Stimulated activated CD8-positive, alpha-beta memory T cell treated with anti-CD3 and anti-CD28 coated beads, Interleukin-12 subunit alpha, Interleukin-12 subunit beta, amount 100 ng/mL, for 1 hour (primary cell): ENCODE measurements around the gene PLOD3.
"Not testable (repeated sequence)": the region's sequence is repeated elsewhere in the genome, so short reads cannot be mapped to it uniquely, and the experiment has no call there.

Source experiments
- DNase-seq: peaks from one replicate; pipeline ENCODE4 v3.0.0-alpha.2; 2020; ENCODE audit warnings: low read depth

The PLOD3 gene

GRCh38 chr7:101212014-101212413 lies 5.4 kb downstream of the PLOD3 start:
- DNase-seq, result no peak

- DNase-seq, result no peak
Observed at GRCh38 chr7:101211501-101211900, 5.9 kb downstream of the PLOD3 start.

GRCh38 chr7:101210143-101210542 lies 7.2 kb downstream of the PLOD3 start:
- no peak for DNase-seq

DNA sequence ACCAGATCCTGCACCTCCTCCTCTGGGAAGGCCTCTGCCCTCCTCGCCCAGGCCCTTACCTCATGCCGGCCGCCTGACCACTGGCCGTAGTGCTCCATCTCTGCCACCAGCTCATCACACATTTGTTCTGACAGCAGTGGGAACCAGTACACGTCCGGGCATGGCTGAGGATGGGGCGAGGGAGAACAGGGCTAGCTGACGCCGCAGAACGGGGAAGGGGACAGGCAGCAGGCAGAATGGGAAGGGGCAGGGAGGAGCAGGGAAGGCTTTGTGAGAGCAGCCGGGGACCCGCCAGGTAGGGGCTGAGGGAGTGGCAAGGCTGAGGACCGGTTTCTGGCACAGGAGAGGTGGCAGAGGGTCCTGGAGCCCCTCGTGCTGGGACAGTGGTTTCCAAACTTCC lies 8.6 kb downstream of the PLOD3 start:
- DNase-seq, result no peak

GRCh38 chr7:101207459-101207858 lies 9.9 kb downstream of the PLOD3 start:
- no peak for DNase-seq

DNA sequence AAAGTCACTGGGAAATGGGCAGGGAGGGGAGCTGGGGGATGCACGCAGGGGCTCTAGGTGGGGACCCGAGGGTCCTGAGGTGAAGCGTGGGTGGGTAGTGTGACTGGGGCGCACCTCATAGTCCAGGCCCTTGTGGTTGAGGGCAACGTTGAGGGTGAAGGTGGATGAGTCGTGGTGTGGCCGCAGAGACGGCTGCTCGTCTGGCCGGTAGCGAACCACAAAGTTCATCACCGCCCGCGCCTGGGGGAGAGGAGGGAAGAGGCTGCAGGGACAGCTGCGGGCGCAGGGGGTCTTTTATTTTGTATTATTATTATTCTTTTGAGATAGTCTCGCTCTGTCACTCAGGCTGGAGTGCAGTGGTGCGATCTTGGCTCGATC lies 10.7 kb downstream of the PLOD3 start:
- DNase-seq, result no peak

- no peak for DNase-seq
Observed at GRCh38 chr7:101205901-101206664, 11.3 kb downstream of the PLOD3 start.

DNA sequence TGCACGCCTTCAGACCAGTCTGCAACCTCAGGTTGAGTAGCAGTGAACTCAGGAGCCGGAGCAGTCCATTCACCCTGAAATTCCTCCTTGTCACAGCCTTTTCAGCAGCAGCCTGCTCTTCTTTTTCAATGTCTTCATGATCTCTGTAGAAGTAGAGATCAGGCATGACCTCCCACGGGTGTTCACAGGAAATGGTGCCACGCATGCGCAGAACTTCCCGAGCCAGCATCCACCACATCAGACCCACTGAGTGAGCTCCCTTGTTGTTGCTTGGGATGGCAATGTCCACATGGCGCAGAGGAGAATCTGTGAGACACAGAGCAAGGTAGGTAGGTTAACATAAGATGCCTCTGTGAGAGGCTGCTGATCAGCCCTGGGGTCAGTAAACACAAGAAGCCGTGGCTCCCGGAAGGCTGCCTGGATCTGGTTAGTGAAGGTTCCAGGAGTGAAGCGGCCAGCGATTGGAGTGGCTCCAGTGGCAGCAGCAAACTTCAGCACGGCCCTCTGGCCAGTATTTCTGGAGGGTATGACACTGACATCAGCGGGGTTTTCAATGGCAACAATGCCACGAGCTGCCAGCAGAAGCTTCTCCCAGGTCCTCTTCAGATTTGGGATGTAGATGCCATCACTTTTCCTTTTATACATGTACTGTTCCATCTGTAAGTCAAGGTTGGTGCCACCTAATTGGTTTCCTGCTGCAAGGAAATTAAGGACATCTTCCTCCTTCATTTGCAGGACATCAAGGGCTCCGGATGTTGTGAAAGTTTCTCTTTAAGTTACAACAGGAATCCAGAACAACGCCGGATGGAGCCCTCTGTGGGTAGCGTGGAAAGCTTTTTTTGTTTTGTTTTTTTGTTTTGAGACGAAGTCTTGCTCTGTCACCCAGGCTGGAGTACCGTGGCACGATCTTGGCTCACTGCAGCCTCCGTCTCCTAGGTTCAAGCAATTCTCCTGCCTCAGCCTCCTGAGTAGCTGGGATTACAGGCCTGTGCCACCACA lies 13.3 kb downstream of the PLOD3 start:
- DNase-seq, result not testable (repeated sequence)

DNA sequence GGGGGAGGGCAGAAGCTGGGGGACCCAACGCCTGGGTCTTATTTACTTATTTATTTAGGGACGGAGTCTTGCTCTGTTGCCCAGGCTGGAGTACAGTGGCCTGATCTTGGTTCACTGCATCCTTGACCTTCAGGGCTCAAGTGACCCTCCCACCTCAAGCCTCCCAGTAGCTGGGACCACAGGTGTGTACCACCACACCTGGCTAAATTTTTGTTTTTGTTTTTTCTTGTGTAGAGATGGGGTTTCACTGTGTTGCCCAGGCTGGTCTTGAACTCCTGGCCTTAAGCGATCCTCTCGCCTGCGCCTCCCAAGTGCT lies 14.8 kb downstream of the PLOD3 start:
- DNase-seq, result no peak

DNA sequence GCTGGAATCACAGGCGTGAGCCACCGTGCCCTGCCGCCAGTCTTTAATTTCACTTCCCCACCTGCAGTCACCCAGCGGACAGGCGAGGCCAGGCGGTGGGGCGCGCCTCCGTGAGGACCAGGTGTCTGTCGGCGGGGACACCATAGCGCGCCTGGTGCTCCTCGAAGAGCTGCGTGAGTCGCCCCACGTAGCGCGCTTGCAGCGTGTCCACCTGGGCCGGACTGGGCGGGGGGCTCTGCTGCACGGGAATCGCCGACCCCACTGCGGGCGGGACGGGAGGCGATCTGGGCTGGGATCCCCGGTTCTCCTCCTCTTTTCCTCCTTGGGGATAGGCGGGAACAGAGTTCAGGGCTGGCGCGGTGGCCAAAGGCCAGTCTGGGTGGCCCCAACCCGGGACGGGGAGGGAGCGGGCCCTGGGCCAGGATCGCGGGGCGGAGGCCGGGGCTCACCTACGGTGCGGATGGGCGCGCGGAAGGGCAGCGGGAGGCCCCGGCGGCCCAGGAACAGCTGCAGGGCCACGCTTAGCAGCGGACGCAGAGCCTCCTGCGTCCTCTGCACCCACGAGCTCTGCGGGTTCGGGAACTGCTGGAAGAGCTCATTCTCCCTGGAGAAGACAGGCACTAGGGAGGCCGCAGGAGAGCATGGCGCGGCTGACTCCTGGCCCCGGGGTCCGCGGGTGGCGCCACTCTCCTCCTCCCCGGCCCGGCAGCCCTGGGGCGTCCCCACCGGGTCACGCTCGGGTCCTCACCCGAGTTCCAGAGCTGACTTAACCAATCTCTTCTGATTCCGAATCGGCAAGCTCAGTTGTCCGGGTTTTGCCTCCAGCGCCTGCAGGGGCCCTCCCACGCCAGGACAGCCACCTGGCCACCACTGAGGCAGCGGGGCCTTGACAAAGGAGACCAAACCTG lies 15.4 kb downstream of the PLOD3 start:
- no peak for DNase-seq

- no peak for DNase-seq
Observed at GRCh38 chr7:101200862-101201599, 16.4 kb downstream of the PLOD3 start, which contains the start of gene MOGAT3. Gene MOGAT3 (minus strand): TSS chr7:101201036. CDS start chr7:101200854, 182 bp downstream.

GRCh38 chr7:101200504-101200861 lies 16.9 kb downstream of the PLOD3 start:
- DNase-seq, result no peak

- DNase-seq, result not testable (repeated sequence)
Observed at GRCh38 chr7:101199522-101199921, 17.9 kb downstream of the PLOD3 start.

- no peak for DNase-seq
Observed at GRCh38 chr7:101198476-101198875, 18.9 kb downstream of the PLOD3 start.

DNA sequence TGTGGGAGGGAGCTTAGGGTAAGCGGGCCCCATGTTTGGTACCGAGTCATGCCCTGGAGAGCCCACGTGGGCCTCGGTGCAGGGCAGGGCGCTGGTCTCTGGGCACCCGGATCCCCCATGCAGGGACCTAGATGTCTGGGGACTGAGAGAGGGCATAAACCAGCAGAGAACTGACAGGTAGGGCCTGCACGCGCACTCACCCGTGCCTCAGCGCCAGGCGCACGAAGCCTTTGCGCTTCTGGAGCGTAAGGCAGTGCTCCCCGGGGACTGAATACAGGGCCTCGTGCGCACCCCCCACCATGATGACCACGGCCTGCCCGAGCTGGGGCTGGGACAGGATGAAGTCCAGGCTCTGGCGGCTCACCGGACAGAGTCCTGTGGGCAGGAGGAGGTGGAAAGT lies 19.4 kb downstream of the PLOD3 start:
- DNase-seq, result no peak

DNA sequence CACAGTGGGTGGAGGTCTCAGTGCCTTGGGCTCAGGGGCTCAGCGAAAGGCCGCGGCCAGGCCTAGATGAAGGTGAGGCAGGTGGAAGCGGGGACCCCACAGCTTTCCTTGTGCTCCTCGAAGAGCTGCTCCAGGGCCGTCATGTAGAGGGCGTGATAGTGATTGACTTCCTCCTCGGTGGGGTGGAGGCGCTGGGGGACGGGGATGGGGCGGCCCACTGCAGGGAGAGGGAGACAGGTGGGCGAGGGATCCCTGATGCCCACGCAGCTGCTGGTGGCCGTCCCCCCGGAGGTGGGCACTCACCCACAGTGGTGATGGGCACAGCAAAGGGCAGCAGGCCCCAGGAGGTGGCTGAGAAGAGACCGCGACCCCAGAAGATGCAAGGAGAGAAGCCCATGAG lies 21.5 kb downstream of the PLOD3 start:
- no peak for DNase-seq

- no peak for DNase-seq
Observed at GRCh38 chr7:101189109-101189508, 28.3 kb downstream of the PLOD3 start.

DNA sequence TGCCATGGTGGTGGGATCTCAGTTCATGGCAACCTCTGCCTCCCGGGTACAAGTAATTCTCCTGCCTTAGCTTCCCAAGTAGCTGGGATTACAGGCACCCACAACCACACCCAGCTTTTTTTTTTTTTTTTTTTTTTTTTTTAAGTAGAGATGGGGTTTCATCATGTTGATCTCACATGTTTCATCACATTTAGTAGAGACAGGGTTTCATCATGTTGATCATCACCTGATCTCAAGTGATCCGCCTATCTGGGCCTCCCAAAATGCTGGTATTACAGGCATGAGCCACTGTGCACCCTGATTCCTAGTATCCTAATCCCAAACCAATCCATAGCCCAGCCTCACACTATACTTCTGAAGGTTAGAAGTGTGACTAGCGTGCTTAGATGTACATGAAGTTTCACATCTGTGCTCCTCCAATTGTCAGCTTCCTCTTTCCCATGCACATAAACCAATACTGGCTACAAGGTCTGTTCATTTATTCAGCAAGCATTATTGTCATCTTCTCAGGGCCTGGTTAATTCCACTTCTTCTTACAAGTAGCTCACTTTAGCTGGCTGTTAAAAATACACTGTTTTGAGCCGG lies 30.4 kb downstream of the PLOD3 start:
- DNase-seq, result no peak

DNA sequence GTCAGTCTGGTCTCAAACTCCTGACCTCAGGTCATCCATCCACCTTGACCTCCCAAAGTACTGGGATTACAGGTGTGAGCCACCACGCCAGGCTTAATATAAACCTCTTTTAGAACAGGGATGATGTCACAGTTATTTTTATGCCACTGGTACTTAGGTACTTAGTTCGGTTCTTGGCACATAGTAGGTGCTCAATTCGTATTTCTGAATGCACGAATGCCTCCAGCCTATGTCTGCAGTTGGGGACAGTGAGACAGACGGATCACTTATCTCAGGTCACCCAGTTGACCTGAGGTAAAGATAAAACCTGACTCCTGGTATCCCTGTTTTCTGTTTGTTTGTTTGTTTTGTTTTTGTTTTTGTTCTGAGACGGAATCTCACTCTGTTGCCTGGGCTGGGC lies 31.2 kb downstream of the PLOD3 start:
- DNase-seq, result no peak

GRCh38 chr7:101185258-101185839 lies 32.0 kb downstream of the PLOD3 start:
- DNase-seq, result no peak
